Bone marrow (tissue), 2 donors: ENCODE results near the gene DDX23.
A peak's percentile ranks its signal among the peaks of the same experiment; 100 is the strongest.

ENCODE experiments used
- DNase-seq, 2 donors: peaks; one replicate each; lab custom pipeline; 2025; lab: John Stamatoyannopoulos, UW

The DDX23 gene

DNA sequence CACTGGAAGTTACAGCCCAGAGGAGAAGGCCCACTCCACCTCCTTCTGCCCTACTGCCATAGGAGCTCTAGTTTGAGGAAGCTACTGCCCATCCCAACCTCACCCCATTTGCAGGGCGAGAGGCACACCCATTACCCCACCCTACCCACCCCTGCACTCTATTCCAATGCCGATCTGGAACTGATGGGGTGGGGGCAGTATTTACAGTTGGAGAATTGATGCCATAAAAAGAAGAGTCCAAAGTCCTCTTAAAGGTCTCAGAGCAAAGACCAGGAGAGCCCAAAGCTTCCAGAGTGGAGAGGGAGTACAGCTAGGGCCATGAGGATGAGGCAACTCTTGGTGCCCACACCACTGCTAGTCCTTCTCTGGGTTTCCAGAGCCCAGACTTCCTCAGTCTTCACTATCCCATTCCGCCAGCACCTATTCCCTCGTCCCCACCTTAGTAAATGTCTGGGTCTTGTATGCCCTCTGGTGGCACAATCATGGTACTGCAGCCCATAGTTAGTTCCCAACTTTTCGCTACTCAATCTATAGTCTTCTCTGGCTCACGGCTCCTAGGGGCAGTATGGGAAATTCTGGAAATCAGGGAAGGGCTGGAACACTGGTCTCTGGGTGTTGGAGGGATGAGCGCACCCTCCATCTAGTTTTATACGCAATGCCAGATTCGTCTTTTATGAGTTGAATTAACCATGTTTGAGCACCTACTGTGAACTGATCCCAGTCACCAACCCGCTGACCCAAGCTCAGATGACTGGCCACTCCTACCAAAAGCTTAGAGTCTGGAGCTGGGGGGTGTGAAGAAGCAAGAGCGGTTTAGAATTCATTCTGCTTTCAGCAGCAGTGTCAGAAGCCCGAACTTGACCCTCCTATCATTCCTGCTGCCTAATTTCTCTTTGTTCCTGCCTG lies 56.2 kb downstream of the DDX23 start:
- peak; percentile 10 to 68 for DNase-seq

- DNase-seq = no peak
These were observed 57.1 kb downstream of the DDX23 start for GRCh38 chr12:48794870-48795269.

GRCh38 chr12:48793696-48794095 lies 58.3 kb downstream of the DDX23 start:
- DNase-seq = no peak

DNA sequence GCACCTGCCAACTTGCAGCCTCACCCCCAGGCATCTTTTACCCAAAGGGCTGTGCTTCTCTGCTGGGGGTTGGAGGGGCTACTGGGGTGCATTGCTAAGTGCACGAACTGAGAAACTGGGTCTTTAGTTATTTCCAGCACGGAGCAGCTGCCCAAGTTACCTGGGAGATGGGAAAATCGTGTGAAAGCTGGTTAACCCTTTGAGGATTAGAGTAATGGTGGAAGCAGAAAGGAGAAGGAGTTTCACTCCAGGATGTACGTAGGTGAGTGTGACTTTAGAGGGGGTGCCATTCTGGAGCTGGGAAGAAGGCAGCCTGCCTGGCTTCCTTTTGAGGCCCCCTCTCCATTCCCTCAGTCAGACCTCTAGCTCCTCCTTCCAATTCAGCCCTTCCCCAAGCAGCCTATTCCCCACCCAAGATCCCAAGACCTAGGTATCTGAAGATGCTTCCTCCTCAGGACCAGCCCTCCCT lies 62.1 kb downstream of the DDX23 start:
- no peak for DNase-seq

- DNase-seq = no peak
These were observed 62.8 kb downstream of the DDX23 start, which contains the start of gene ADCY6 for GRCh38 chr12:48788854-48789775. Gene ADCY6, minus strand, starts transcription at chr12:48789089. Its CDS starts 5,655 bp downstream, at chr12:48783434.

- DNase-seq = no peak
These were observed 63.5 kb downstream of the DDX23 start for GRCh38 chr12:48788524-48788853.

GRCh38 chr12:48787791-48788523 lies 64.0 kb downstream of the DDX23 start:
- DNase-seq = no peak

DNA sequence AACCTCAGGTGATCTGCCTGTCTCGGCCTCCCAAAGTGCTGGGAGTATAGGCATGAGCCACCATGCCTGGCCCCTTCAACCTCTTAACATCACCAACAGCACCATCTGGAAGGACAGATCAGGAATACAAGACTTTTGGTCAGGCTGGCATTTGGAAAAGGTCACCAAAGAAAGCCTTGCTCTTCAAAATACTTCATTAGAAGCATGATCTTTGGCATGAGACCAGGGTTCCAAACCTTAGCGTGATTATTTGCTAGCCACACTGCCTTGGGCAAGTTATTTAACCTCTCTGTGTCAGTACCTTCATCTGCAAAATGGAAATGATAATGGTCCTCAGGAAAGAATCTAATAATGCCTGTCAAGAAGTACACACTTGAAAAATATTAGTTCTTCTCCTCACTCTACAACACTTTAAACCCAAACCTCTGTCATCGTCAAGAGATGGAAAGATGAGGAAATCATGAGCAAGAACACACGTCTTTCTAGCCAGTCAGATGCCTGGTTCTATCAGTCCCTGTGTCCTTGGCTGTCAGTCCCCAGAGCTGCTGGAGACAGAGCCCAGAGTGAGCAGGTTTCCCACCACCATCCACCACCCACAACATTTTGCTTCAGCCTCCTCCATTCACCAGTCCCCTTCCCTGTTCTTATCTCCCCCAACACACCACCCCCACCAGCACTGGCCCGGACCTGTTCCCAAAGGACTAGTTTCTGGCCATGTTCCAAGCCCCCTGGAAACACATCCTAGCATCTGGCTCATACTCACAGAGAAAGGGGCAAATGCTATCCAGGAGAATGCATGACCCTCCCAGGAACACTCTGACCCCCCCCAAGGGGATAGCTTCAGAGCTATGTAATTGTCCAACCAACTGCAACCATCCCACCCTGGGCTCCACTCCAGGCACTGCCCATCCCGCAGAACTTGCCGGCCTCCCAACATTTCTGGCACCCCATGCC lies 65.1 kb downstream of the DDX23 start:
- no peak for DNase-seq

DNA sequence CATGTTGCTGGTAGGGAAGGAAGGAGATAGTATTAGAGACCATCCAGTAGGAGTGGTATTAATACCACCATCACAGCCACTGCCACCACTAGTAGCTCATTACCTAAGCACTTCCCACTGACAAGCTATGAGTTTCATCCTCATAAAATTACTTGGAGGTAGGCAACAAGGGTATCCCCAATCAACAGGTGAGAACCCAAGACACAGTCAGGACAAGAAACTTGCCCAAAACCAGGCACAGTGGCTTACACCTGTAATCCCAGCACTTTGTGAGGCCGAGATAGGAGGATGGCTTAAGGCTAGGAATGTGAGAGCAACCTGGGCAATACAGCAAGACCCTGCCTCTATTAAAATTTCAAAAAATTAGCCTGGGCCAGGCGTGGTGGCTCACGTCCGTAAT lies 68.5 kb downstream of the DDX23 start:
- no peak for DNase-seq

DNA sequence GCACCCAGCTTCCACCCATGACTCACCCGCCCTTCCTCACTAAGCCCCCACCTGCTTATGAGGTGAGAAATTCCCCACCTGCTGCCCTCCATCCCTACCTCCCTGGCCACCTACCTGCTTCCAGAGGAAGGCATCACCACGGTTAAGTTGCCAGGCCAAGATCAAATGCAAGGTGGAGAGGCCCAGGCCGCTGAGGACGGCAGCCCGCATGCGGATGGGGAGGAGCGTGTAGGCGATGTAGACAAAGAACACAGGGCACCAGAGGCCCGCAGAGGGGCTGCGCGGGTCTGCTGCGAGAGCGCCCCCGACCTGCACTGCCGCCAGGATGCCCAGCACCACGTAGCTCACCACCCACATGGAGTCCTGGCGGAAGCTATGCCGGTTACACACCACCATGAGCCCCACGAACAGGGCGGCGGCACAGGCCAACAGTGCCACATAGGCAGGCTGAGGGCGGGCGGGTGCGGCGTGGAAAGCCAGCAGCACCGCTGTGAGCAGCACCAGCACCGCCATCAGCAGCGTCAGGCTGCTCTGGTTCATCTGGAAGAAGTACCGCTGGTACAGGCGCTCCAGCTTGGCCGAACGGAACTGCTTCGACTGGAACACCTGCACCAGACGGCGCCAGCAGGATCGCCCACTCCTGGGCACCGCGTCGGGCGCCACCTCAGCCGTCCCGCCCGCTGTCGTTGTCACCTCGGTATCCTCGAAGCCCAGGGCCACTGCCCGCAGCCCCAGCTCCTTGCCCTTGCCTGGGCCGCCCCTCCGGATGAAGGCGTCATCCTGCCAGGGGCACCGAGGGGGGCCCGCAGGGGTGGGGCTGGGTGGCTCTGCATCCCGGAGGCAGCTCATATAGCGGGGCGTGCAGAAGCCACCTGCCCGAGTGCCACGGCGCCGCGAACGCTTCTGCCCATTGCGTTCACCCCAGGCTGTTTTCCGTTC lies 69.2 kb downstream of the DDX23 start:
- no peak for DNase-seq

DNA sequence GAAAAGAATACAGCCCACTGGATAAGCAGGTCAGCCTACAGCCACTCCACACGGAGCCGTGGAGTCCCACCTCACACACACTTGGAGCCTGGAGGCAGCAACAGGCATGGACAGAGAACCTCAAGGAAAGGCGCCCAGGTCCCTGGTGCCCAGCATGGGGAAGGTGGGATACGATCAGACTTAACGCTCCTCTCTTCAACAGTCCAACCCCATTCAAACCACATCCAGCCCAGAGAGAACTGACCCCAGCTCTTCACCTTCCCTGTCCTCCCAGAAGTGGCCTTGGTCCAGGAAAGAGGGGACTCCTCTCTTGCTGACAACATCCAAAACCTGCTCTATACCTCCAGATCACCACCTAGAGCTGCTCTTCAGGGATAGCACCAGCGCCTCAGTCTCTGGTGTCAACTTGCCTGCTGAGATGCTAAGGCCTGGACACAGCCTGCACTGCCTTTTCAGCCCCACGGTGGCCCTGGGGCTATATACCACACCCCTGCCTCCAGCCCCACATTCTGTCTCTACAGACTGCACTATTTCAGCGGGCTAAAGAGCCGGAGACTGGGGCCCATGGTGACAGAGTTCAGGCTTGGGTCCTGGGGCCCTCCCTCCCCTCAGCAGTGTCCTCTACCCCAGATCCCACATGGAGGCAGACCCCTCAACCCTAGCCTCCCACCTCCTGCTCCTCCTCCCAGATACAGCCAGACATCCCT lies 70.1 kb downstream of the DDX23 start:
- DNase-seq = no peak

DNA sequence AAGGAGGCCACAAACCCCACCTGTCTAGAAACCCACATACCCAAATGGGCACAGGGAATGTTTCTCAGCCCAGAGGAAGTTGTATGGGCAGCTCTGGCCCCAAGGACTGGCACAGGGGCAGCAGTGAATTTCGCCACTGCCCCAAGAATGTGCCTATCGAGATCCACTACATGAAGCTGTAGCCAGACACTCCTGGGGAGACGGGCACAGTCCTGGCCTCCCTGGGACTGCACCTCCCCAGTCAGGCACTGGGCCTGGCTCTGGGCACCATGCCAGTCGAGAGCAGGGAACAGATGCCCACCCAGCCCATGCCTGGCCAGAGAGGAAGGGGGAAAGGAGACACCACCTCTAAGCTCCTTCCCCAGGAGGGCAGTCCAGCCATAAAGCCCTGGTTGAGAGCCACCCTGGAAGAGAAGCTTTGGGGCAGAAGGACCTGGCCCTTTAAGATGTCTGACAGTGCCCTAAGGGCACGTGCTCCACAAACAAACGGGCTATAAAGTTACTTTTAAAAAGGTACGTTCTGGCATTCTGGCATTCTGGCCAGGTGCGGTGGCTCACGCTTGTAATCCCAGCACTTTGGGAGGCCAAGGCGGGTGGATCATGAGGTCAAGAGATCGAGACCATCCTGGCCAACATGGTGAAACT lies 71.5 kb downstream of the DDX23 start:
- DNase-seq = no peak

DNA sequence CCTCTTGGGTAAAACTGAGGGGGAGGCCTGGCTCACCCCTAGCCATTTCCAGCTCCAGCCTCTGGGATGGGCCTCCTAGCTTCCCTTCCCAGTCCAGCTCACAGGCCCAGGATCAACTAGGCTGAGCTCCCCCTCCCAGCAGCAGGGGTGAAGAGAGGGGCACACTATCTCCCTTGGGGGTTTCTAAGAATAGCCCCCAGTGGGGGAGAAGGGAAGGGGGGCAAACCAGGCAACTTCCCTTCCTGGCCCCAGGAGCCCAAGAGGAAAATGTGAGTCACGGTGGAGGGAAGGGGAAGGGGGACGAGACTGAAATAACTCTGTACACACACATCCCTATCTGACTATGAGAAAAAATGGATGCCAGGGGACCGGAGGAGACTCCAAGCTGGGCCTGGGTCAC lies 72.1 kb downstream of the DDX23 start:
- DNase-seq = peak; percentile 7 to 84
